ENCODE results near the gene DDAH2.

DDAH2 gene

DNA sequence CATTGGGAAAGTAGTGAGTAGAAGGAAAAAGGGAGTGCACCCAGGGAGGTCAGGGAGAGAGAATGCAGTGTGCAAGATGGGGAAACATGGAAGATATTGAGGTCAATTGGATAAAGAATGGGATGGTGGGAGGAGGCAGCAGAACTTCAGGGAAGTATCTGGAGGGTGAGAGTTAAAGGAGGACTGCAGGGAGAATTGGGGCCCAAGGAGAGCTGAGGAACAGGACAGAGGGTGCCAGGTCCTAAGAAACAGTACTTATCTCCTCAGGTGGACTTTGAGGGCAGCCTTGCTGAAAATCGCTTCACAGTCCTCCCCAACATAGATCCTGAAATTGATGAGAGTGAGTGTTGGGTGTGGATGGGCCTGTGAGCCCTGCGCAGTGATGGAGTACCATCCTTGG lies 29.2 kb upstream of the DDAH2 start:
- no peak for DNase-seq

DNA sequence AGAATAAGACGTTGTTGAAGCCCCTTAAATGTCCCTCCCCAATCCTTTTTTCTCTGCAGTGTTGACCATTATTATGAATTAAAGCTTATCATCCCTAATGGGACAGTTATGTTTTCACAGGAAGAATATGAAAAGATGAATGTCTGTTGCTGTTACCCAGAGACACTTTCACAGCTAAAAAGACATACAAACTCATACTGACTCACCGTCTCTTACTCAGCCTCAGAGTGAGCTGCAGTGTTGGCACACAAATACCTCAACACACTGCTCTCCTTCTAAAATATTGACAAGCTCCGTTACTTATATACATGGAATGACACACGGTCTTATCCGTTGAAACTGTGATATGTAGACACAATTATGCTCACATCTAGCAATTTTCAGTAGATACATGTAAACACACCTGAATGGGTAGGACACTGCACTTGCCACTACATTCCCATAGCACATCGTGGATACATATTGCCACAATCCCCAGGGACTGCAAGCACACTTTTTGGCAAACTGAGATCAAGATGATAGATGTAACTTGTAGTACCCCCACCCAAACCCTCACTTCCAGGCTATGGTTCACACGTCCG lies 23.7 kb upstream of the DDAH2 start:
- DNase-seq: no peak

DNA sequence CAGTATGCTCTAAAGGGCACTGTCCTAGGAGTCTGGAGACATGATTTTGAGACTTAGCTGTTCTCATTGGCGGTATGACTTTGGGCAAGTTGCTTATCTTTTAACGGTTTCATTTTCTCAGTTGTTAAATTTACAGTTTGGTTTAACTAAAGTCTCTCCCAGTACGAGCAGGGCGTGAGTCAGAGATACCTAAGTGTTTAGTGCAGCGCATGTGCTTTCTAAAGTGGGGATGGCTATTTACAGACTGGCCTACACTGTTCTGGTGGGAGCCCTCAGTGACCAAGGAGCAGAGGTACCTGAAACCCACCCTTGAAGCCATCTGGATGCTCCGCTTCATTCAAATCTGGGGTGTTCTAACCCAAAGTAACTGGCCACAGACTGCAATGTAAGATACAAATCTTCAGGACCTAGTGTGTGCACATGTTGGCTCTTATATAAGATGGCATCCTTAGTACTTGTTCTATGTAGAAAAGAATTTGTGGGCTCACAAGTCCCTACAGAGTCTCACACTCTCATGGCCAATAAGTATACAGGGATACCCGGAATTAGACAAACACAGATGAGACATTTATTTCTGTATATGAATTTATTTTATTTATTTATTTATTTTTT lies 21.4 kb upstream of the DDAH2 start:
- DNase-seq: no peak

DNA sequence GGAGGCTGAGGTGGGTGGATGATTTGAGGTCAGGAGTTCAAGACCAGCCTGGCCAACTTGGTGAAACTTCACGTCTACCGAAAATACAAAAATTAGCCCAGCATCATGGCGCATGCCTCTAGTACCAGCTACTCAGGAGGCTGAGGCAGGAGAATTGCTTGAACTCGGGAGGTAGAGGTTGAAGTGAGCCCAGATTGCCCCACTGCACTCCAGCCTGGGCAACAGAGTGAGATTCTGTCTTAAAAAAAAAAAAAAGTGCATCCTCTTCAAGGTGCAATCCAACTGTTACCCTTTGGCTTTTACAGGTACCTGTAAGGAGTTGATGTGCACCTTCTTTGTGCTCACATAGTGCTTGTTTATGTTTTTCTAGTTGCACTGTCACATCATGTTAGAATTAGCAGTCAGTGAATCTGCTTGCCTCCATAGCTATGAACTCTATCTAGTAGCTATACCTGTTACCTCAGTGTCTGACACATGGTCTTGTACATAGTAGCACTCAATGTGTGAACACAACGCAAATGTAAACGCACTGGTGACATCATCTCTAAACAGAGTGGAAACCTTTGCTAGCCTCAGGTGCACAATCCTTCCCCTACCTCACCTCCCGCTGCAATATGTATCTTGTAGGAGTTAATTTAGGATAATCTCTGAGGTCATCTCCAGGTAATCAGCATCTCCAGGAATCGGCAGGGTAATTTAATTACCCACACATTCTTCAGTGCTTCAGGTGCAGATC lies 20.4 kb upstream of the DDAH2 start:
- no peak for DNase-seq

DNA sequence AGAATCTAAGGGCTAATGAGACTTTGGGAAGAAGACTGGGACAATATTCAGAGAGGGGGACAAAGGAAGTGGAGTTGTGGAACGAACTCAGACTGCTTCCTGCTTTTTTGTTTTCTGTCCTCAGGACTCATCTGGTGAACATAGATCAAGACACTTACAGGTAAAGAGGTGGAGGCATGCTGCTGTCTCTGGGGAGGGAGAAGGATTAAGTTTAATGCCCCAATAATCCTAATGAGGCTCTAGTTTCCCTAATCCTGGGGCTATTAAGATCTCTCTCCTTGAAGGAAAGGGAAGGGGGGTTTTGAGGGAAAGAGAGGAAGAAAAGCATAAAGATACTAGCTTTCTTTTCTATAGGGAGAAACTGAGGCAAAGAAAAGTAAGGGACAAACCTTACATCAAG lies 15.3 kb upstream of the DDAH2 start:
- no peak for DNase-seq

DNA sequence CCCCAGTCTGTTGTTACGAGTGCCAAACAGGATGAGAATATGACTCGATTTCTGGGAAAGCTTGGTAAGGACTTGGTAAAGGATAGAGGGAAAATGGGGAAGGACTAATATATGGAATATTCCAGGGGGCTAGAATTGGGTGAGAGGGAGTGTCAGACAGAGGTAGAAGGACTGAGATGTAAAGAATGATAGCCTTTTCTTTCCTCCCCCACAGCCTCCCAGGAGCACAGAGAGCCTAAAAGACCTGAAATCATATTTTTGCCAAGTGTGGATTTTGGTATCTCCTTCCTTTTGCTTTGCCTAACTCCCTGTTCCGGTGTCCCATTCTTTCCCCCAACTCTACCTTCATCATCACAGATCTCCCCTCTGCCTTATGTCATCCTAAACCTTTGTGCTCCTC lies 13.8 kb upstream of the DDAH2 start:
- no peak for DNase-seq

DNA sequence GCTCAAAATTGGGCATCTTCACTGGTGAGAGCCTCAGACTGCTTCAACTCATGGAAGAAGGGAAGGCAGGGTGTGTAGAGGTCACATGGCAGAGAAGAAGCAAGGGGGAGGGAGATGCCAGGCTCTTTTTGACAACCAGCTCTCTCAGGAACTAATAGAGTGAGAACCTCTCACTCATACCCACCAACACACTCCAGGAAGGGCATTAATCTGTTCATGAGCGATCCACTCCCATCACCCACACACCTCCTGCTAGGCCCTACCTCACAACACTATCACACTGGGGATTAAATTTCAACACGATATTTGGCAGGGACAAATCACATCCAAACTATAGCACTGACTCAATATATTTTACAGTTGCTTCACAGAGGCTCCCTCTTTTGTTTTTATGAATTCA lies 12.7 kb upstream of the DDAH2 start:
- no peak for DNase-seq

DNA sequence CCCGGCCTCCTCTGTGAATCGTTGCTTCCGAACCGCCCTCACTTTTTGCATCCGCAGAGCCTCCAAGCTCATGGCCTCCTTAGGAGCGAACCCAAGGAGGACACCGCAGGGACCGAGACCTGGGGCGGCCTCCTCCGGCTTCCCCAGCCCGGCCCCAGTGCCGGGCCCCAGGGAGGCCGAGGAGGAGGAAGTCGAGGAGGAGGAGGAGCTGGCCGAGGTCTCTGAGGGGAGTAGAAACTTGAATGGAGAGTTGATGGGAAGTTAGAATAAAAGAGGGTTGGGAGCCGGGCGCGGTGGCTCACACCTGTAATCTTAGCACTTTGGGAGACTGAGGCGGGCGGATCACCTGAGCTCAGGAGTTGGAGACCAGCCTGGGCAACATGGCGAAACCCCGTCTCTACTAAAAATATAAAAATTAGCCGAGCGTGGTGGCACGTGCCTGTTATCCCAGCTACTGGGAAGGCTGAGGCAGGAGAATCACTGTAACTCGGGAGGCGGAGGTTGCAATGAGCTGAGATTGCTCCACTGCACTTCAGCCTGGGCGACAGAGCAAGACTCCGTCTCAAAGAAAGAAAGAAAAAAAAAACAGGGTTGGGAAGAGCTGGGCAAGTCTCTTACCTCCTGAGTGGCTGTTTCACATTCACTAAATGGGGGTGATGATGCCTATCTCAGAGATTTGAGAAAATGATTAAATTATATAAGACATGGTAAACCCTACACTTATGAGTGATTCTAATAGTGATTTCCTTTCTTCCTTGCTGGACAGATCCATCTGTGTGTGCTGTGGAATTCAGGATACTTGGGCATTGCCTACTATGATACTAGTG lies 11.5 kb upstream of the DDAH2 start:
- peak; percentile 67 for DNase-seq

DNA sequence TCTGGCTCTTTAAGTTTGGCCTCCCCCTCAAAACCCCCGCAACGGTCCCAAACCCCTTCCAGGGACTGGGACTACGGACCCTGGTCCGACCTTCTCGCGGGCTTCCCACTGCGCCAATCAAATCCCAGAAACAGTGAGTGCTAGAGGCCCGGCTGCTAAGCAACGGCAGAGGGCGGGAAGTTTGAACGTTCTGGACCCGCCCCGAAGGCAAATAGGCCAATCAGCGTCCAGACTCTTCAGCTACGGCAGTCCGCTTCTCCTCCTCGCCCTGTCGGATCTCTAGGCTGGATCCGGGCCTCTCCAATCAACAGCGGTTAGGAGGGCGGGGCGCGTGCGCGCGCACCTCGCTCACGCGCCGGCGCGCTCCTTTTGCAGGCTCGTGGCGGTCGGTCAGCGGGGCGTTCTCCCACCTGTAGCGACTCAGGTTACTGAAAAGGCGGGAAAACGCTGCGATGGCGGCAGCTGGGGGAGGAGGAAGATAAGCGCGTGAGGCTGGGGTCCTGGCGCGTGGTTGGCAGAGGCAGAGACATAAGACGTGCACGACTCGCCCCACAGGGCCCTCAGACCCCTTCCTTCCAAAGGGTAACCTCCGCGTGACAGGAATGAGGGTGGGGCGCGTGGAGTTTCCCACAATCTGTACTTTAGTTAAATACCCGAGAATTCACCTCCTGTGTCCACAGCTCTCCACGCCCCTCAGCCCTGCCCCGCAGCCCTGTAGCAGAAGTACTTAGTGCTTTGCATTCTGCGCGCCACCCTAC lies 10.7 kb upstream of the DDAH2 start, which contains the start of gene MSH5:
Gene MSH5, plus strand, starts transcription at position 367 of the 758 bp plus-strand sequence. CDS start 462 bp downstream, outside the sequence.
- DNase-seq: peak; percentile 98

DNA sequence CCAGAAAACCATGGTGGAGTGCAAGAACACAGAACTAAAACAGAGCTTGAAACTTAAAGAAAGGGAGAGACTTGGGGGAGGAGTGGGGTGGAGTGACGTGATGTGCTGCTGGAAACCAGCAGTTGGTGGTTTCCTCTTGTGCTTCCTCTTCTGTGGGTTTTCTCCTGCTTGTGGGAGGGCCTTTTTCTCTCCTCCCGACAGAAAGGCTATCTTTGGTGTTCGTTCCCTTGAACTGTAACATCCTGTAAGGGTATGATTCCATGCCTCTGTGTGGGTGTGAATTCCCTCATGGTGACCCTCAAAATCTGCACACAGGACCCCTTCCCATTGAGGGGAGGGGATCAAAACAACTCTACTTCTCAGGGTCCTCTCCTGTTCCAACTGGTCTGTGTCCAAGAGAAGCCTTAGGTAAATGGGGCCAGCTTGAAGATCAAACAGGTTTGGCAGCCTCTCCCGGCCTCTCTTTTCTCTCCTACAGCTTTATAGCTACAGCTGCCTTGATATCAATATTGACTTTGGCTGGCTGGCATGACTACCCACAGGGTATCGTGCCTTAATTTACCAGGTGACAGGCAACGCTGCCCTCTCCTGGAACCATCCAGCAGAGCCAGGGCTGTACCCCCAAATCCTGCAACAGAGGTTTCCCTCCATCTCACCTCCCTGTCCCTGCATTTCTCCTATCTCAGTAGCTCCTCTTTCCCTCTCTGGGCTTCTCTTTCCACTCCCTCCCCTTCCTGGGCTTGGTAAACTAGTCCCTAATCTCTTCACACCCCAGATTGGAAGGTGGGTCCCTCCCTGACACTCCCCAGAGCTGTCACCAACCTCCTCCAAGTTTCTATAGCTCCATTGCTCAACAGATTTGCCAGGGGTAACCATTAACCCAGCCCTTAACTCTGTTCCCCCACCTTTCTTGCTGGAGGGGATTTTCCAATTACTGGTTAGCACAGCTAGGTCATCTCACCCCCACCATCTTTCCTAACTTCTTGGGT lies 9.2 kb upstream of the DDAH2 start:
- DNase-seq: peak; percentile 71

DNA sequence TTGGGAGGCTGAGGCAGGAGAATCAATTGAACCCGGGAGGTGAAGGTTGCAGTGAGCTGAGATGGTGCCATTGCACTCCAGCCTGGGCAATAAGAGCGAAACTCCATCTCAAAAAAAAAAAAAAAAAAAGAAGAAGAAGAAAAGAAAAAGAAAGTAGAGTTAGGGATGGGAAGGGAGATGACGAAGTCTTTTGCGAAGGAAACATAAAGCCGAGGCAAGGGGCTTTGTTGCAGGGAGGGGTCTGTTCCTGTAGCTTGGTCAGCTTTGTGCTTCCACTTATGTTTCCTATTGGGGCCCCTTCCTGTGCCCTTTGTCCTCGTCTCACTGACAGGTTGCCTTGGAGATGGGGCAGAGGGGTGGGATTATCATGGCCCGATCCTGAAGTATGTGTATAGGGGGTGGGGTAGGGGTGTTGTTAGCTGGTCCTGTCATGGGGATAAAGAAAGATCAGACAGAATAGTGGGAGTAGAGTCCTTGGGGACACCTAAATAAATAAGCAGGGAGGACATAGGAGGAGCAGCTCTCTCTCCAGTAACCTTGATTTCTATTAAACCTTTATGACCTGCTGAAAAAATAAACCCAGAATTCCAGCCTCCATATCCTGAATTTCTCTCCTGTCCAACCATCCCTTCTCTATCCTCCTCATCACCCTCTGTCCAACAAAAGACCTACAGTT lies 8.4 kb upstream of the DDAH2 start:
- no peak for DNase-seq

DNA sequence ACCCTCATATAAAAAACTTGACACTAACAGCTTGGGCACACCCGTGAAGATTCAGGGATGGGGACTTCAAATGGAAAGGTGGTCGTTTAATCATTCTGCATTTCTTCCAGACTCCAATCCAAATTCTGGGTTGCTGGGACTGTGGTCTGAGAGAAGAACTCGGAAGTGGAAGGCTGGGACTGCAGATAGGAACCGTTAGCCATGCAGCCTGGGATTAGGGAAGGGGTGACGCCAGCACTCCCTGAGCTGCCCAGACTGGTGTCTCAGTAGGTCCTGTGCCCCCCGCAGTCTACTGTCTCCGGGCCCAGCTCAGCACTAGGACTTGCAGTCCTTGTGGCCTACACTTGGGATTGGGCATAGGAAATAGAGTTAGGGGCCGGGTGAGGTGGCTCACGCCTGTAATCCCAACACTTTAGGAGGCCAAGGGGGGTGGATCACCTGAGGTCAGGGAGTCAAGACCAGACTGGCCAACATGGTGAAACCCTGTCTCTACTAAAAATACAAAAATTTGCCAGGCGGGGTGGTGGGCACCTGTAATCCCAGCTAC lies 7.7 kb upstream of the DDAH2 start:
- DNase-seq: no peak

DNA sequence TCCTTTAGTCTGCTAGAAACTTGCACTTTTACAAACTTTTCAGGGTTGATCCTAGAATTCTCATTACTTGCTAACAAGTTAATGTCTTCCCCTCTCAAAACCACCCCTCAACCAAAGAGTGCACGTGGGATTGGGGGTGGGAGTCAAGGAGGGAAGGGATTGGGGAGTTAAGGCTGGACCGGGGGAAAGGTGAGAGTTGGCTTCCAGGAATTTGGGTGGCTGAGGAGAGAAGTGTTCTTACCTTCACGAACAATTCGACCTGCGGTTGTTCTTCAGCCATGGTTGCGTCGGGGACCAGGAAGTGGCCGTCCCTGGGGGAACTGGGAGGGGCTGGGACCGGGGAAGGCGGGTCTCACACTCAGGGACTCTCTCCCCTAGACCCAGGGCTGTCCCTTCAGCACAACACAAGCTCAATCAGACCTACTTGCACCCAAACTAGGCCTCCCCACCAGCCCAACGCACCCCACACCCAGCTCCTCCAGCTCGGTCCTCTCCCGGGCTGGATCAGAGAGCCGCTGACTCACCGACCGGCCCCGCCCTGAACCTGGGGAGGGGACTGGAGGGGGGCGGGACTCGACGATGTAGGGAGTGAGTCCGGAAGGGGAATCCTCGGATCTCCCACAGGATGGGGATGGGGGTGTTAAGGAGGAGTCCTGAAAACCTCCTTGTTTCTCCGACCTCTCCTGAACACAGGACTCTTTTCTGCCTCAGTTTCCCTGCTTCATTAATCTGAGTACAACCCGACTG lies 7.1 kb upstream of the DDAH2 start, which contains the start of gene CLIC1:
Gene CLIC1, minus strand, starts transcription at position 510 of the 747 bp plus-strand sequence. Its CDS starts 230 bp downstream, at position 280.
- DNase-seq: peak; percentile 89

DNA sequence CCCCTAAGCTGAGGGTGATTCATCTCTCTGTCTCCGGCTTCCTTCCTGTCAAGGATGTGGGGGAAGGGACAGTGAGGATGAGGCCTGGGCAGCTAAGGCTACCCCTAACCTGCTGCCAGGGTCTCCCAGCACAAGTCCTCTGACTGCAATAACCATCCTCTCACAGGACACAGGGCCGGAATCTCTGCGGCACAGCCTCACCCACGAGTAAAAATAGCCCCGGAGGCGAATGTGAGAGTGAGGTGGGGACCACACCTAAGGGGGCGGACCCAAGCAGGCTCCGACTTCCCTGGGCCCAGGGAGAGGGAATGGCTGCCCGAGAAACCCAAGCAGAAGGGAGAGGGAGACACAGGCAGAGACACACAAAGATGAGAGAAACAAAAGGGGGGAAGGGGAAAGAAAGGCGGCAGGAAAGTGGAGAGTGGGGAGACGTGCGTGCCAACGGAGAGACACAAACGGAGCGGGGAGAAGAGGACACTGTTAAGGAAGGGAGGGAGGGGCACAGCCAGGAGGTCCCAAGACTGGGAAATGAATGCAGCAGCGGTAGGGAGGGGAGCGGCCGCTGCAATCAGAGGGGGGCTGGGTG lies 5.8 kb upstream of the DDAH2 start:
- DNase-seq: peak; percentile 70

DNA sequence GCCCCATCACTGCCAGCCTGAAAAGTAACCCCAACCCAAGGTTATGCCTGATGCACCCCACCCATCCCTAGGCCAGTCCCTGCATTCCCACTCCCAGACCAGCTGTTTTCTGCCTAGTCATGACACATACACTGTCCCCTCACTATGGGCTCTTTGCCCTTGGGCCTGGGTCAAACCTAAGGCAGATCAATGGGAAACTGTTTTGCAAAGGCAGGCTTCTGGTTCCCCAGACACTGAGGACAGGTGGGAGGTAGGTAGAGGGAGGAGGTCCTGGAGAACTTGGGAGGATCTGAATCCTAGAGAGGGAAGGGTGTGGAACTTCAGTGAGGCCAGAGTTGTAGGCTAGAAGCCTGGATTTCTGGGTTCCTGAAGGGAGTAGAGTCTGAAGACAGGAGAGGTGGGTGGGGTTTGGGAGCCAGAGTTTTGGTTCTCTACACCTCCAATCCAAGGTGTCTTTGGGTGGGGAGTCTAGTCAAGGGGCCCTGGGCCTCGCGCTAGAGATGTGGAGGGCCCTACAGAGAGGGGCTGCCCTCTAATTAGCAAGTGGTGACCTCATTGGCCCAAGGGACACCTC lies 5.2 kb upstream of the DDAH2 start:
- DNase-seq: no peak

DNA sequence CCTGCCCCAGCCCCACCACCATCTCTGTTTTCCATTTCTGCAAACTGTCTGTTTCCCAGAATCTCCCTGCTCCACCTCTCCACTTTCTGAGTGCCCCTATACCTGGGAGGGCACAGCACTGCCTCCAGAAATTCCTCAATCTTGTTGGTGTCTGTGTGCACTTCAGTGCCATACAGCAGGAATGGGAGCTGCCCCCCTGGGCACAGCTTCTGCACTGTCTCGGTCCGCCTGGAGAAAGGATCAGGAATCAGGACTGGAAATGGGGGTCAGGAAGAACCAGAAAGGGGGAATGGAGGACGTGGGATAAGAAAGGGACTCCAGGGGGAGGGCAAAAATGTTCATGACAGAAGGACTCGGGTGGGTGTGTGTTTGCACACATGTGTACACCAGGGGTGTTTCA lies 4.6 kb upstream of the DDAH2 start:
- DNase-seq: no peak

DNA sequence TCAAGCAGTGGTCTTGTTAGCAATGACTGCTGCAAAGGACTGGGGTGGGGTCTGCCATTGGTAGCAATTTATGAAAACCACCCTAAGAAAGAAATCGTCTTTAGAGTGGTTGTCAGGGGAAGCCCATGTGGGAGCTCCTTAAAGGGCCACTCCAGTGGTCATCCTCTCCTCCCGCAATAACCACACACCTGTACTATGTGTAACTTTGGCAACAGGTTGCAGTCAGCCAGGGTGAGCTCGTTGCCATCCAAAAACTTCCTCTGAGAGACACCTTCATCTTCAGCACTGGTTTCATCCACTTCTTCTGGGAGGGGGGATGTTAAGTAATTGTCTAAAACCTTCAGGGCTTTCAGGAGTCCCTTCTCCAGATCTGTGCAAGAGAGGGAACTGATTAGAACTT lies 2.9 kb upstream of the DDAH2 start:
- DNase-seq: no peak

DNA sequence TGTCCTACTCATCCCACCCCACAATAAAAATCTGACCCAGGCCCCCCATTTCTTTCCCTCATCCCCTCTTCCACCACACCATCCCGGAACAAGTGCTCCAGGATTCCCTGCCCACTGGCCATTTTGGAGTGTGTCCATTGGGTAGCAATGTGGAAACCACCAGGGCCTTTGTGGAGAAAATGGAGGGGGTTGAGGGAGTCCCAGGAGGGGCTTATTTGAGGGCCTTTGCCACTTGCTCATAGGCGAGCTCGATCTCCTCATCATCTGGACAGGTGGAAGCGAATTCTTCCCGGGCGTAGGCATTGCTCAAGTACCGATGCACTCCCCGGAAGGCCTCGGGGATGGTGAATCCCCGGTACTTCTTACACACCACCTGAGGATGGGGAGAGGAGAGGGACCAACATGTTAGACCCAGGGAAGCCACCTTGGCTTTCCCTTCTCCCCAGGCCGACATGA lies 1.6 kb upstream of the DDAH2 start:
- no peak for DNase-seq
